GM12878 (cell line): ENCODE results near the gene NRP1.

Experiments
- BMI1 ChIP-seq: fragments of 450-650 bp; IDR thresholded peaks from 2 replicates; pipeline ENCODE4 v1.6.1; 2016; ENCODE audit warnings: mild to moderate bottlenecking, moderate library complexity, borderline replicate concordance
- CBX5 ChIP-seq: sonication (generic); IDR thresholded peaks from 2 replicates; pipeline ENCODE4 v1.6.1; 2016; ENCODE audit warnings: low read depth, moderate library complexity, mild to moderate bottlenecking, inconsistent platforms
- DPF2 ChIP-seq: fragments of 450-650 bp; IDR thresholded peaks from 2 replicates; pipeline ENCODE4 v1.6.1; 2017; ENCODE audit warnings: mild to moderate bottlenecking
- EZH2 ChIP-seq: IDR thresholded peaks from 2 replicates; pipeline ENCODE4 v1.6.1; 2012; ENCODE audit warnings: low read depth, mild to moderate bottlenecking, control low read depth, inconsistent platforms, low read length, borderline replicate concordance; ENCODE audit not compliant: control insufficient read depth
- HDGF ChIP-seq: fragments of 450-650 bp; IDR thresholded peaks from 2 replicates; pipeline ENCODE4 v1.6.1; 2016; ENCODE audit warnings: antibody characterized with exemption
- KLF5 ChIP-seq: fragments of 450-650 bp; IDR thresholded peaks from 2 replicates; pipeline ENCODE4 v1.6.1; 2014; ENCODE audit warnings: mild to moderate bottlenecking; ENCODE audit not compliant: partially characterized antibody
- MTA2 ChIP-seq: fragments of 450-650 bp; IDR thresholded peaks from 2 replicates; pipeline ENCODE4 v1.6.1; 2016; ENCODE audit warnings: low read depth, mild to moderate bottlenecking, moderate library complexity
- POLR2A ChIP-seq: IDR thresholded peaks from 2 replicates; pipeline ENCODE4 v1.6.1; 2011; ENCODE audit warnings: low read depth, mild to moderate bottlenecking, low read length
- POLR2AphosphoS5 ChIP-seq: IDR thresholded peaks from 2 replicates; pipeline ENCODE4 v1.6.1; 2011; ENCODE audit warnings: mild to moderate bottlenecking, low read length, inconsistent platforms
- TF ChIP-seq, protein P1 (sequence below): fragments of 450-650 bp; IDR thresholded peaks from 2 replicates; pipeline ENCODE4 v1.6.1; 2014; ENCODE audit warnings: mild to moderate bottlenecking
- TF ChIP-seq, protein P2 (sequence below), 3 experiments: IDR thresholded peaks in 2 of 3; conservative IDR thresholded peaks in 1 of 3; 2 replicates each; pipeline ENCODE4 v1.5.1; 2011; ENCODE audit warnings: low read depth in 3 of 3, low read length in 3 of 3, mild to moderate bottlenecking in 3 of 3, control low read depth in 2 of 3, moderate library complexity in 2 of 3, inconsistent platforms in 1 of 3, mixed read lengths in 1 of 3; ENCODE audit not compliant: control insufficient read depth in 2 of 3, insufficient read depth in 1 of 3; ENCODE audit errors: extremely low read depth in 1 of 3

DNA sequence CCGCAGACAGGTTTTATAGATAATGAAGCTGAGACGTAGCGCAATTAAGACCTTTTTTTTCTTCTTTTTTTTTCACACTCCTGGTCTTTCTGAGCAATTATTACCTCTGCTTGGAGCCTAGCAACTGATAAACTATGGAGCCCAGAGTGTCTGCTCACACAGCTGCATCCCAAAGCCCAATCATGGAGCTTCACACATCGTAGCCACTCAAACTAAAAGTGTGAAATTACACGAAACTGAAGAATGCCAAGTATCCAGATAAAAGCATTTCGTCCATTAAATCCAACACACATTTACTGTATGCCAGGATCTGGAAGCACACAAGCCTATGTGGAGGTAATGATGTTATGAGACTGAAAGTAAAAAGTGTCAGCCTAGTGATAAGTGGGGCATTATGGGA is 97.6 kb downstream of the NRP1 start:
- TF ChIP-seq KLF5 (no peak), MTA2 (no peak), POLR2AphosphoS5 (no peak), EZH2 (no peak), CBX5 (no peak), BMI1 (no peak), DPF2 (no peak), HDGF (no peak), POLR2A (no peak)
- TF ChIP-seq, protein P1, sequence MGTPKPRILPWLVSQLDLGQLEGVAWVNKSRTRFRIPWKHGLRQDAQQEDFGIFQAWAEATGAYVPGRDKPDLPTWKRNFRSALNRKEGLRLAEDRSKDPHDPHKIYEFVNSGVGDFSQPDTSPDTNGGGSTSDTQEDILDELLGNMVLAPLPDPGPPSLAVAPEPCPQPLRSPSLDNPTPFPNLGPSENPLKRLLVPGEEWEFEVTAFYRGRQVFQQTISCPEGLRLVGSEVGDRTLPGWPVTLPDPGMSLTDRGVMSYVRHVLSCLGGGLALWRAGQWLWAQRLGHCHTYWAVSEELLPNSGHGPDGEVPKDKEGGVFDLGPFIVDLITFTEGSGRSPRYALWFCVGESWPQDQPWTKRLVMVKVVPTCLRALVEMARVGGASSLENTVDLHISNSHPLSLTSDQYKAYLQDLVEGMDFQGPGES = no peak
- TF ChIP-seq, protein P2, sequence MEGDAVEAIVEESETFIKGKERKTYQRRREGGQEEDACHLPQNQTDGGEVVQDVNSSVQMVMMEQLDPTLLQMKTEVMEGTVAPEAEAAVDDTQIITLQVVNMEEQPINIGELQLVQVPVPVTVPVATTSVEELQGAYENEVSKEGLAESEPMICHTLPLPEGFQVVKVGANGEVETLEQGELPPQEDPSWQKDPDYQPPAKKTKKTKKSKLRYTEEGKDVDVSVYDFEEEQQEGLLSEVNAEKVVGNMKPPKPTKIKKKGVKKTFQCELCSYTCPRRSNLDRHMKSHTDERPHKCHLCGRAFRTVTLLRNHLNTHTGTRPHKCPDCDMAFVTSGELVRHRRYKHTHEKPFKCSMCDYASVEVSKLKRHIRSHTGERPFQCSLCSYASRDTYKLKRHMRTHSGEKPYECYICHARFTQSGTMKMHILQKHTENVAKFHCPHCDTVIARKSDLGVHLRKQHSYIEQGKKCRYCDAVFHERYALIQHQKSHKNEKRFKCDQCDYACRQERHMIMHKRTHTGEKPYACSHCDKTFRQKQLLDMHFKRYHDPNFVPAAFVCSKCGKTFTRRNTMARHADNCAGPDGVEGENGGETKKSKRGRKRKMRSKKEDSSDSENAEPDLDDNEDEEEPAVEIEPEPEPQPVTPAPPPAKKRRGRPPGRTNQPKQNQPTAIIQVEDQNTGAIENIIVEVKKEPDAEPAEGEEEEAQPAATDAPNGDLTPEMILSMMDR (IDR thresholded peaks at IDR 0.05 in 2 of 3, conservative IDR thresholded peaks at IDR 0.05 in 1 of 3; ENCODE audit: control insufficient read depth in 2 of 3, extremely low read depth in 1 of 3, insufficient read depth in 1 of 3, low read depth in 3 of 3, low read length in 3 of 3) = no peak
